Fibroblast of skin of right quadriceps (primary cell): ENCODE data around the gene UNC79.

ENCODE experiments used
- DNase-seq: peaks from one replicate; pipeline ENCODE4 v3.0.0-alpha.2; 2013

Gene UNC79

DNA sequence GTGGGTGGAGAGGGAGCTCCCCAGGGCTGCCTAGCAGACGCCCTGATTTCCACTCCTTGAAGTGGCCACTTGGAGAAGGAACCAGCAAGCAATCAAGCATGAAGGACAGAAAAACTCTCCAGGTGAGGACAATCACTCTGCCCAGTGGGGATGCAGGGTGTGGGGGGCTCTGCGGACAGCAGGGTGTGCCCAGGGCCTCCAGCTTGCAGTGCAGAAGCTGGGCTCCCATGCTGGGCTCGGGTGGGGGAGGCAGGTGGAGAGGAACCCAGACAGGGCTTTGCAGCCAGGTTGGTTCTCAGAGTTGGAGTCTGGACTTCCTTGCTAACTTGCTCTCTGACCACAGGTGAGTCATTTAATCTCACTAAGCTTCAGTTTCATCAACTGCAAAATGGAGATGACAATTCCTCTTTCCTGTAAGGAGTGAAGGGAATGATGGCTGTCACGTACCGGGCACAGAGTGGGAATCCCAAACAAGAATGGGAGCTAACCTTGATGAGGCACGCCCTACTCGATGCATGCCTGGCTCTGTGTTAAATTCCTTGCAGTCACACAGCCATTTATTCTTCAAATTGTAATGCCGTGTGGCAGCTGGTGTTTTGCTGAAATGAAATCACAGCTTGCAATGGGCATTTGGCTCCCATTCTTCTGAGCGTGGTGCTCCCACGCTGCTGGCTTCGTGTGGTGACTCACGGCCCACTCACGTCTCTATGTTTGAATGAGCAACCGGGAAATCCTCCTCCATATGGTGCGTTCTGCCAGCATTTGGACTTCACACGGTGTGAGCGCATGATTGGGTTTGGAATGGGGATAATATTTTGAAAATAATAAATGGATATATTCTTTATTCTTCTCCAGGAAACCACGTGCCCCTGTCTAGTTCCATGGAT is 282.3 kb downstream of the UNC79 start:
- DNase-seq, result no peak

DNA sequence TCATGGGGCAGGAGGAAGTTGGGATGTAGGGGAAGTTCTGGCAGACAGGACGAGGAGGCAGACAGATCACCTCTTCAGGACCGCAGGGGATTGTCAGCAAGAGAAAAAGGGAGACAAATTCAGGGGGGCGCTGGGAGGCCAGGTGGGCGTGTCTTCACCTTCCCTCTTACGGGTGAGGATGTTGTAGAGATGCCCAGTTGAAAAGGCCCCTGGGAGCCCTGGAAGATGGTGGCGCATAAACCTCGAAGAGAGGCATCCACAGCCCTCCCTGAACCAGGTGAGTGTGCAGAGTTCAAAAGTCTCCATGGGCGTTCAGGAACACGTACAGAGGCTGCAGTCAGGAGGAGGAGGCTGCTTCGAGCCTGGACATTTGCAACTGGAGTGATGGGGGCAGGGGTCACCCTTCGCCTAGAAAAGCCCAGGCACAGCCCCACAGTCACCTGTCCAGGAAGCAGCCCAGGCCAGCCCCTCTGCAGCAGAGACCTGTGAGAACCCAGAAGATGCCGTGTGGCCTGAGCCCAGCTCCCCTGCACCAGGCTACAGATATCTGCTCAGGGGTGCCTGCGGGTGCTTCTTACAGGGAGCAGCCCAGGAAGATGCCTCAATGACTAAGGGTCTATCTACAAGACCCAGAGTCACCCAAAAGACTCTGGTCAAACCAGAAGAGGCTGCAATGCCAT is 283.1 kb downstream of the UNC79 start:
- no peak for DNase-seq

DNA sequence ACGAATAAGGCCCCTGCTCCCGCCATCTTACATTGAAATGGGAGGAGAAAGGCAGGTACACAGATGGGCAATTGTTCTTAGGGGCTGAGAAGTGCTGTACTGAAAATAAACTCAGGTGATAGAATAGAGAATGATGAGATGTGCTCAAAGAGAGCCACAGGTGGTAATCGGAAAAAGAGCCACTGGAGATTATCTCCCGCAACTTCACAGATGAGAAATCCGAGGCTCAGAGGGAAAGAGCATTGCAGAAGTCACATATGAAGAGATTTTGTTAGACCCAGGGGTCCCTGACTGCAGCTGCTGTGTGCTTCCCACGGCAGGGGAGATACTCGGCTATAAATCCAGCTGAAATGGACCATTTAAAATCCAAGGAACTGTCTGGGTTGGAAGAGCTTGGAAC is 283.9 kb downstream of the UNC79 start:
- DNase-seq, result no peak

DNA sequence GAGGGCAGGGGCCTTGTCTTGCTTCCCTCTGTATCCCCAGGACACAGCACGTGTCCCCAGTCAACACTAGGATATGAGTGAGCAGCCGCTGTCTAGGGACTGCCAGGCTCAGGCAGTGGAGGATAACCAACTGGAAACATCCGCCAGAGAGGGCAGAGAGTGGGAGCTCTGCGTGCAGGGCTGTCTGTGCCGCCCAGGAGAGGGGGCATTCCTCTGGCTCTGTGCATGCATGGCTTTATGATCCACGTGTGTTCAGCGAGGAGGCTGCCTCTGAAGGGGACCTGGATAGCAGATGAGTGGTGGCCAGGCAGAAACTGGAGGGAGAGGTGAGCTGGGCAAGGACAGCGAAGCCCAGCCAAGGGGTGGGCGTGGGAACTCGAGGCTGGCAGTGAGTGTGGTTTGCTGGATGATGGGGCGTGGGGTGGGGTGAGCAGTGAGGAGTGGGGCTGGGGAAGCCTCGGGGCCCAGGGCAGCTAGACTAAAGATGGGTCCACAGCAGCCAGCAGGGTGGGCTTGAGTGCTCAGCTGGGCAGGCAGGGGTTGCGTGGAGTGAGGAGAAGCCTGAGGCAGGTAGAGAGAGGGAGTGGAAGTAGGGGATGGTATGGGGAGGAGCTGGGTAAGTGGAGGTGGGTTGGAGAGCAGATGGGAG is 284.7 kb downstream of the UNC79 start:
- no peak for DNase-seq

DNA sequence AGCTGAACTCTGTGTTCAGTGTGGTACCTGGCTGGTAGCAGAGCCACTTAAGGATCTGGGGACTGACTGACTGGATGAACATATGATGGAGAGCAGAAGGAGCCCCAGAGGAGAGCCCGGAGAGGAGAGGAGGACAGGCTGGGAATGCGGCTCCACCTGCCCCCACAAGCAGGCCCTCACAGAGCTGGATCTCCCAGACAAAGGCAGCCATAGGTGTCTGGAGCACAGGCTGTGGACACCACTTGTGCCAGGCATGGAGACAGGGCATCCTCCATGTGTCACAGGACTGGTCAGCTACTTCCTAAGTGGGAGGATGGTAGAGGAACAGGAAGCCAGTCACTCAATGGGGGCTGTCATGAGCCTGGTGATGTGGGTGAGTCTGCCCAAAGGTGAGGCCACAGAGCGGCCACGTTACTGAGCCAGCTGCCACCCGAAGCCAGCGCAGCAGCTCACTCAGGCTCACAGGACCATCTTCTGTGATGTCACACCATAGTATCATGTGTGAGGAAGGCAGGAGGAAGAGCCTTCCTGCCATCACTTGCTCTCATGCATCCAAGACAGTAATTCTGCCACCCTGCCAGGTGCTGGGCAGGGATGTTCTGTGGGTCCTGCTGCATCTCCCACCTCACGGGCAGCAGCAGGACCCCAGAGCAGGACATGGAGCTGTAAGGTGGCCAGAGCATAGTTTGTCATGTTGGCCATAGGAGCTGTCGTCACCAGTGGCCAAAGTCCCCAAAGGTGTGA is 285.4 kb downstream of the UNC79 start:
- DNase-seq, result no peak

DNA sequence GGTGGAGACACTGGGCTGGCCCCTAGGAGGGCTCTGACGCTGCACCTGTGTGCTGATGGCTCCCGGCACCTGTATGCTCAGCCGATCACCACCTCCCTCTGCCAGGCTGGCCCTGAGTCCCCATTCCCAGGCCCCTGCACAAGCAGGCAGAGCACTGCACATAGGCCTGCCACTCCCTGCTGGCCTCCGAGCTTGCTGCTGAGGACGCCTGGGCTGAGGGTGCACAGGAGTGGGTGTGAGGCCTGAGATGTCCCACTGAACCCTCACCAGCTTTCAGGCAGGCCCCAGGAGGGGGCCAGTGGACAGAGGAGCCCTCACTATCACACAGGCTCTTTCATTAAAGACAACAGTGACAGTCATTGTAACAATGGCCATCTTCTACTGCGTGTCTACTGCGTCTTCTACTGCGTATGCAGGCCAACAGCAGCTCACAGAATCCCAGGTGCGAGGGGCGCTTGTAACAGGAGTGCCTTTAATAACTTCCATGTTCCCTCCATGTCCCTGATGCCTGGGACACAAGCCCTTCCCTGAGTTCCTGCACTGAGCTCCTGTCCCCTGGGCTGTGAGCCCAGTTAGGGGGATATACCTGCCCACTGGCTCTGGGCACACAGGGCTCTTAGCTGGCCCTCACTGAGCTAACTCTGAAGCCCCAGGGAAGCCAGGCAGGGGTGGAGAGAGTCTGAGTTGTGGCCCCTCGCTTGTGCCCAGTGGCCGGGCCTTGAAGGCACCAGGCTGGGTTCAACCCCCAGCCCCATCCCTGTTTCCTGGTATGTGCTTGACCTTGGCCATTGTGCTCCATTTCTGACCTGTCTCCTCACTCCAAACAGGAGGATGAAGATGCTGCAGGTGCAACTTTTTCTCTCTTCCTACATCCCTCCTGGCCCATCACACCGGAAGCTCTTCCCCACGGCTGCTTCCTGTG is 286.3 kb downstream of the UNC79 start:
- DNase-seq, result no peak

DNA sequence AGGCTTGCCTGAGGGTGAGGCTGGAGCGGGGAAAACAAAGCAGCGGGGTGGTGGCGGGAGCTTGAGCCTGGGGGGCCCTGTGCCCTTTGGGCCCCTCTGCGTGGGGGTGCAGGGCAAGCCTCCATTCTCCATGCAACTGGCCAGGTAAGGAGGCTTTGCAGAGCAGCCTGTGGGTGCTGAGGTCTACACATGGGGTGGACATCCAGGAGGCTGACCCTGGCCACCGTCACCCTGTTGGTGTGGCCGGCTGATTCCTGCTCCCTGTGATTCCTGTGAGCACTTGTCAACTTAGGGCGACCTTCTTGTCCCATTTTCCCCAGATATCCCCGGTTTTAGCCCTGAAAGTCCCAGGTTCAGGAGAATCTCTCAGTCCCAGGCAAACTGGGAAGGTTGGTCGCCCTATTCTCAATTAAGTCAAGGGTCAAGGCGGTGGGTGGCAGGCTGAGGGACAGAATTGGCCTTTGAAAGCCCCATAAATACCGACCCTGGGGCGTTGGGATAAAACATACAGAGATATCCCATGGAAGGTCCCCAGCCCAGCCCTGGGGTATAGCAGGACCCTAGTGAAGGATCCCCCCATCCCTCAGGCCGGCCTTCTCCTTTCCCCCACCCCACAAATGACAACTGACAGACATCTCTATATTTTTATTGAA is 287.1 kb downstream of the UNC79 start:
- DNase-seq, result no peak

DNA sequence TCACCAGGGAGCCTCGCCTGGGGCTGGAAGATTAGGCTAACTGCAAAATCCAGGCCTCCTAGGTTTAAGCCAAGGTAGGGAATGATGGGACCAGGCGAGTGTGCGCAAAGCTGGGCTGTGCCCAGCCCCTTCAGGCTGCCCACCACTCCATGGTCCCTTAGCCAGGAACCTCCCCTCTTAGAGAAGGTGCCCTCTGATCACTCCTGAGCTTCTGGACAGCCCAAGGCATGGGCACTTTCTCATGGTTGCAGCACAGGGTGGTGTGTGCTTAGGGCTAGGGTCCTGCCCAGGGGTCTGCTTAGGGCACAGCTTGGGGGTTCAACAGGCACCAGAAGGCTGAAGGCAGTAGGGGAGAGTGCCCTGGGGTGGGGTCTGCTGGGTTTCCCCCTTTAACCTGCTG is 288.5 kb downstream of the UNC79 start:
- DNase-seq, result no peak

DNA sequence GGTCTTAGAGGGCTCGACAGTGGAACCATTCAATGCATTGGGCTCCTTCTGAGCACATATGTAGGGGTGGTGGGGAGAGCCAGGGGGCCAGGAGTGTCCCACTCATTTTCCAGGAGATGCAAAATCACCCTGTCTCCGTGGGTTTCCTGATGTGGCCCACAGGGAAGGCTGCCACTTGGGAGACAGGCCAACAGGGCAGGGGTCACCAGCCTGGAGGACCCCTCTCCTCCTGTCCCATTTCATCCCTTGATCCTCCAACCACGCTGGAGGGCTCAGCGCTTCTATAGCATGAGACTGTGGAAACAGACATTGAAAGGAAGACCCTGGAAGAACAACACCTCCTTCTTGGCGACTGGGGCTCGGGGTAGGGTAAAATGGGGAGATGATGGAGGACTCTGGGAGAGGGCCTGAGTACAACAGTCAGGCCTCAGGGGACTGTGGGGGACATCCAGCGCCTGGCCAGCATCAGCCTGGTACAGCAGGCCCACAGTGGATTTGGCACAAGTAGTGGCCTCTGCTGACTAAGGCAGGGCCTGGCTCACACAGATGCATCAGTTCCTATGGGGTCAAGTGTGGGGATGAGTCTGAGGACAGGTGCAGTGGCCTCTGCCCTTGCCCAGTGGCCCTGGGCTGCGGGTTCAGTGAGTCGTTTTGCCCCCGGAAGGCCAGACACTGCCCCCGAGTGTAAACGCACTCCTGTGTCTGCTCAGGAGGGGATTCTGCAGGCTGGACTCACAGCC is 289.5 kb downstream of the UNC79 start:
- DNase-seq, result no peak

DNA sequence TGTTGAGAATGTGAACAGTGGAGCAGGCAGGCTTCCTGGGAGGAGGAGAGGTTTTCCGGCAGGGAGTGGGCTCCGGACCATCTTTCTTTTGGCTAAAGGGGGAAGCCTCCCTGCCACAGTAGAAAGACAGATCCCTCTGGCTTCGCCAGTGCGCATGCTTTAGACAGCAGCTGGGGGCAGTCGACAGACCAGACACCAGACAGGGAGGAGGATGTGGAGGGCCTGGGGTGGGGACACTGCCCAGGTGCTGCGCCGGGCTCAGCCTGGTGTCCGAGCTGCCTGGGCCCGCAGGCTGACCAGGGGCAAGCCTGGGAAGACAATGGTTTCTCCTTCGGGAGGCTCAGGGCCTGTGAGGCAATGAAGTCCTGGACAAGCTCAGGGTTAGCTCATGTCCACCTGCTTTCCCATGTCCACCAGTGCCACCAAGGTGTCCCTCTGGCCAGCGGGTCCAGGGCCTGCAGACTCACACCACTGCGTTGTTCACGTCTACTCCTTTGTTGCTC is 290.3 kb downstream of the UNC79 start:
- no peak for DNase-seq

DNA sequence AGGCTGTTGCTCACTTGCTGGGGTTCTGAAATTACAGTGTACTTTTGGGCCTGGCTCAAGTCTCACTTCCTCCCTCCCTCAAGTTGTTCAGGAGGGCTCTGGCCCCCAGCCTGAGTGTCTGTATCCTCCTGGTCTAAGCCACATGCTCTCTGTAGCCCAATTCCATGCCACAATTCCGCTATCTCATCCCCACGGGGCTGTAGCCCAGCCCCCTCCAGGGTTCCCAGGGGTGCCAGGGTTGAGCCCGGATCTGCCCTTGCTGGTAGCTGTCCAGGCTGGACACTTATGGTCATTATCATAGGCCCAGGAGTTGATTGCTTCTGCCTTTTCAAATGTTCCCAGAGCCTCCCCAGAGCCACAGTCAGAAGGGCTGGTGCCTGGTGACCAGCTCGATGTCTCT is 292.3 kb downstream of the UNC79 start:
- DNase-seq, result no peak

DNA sequence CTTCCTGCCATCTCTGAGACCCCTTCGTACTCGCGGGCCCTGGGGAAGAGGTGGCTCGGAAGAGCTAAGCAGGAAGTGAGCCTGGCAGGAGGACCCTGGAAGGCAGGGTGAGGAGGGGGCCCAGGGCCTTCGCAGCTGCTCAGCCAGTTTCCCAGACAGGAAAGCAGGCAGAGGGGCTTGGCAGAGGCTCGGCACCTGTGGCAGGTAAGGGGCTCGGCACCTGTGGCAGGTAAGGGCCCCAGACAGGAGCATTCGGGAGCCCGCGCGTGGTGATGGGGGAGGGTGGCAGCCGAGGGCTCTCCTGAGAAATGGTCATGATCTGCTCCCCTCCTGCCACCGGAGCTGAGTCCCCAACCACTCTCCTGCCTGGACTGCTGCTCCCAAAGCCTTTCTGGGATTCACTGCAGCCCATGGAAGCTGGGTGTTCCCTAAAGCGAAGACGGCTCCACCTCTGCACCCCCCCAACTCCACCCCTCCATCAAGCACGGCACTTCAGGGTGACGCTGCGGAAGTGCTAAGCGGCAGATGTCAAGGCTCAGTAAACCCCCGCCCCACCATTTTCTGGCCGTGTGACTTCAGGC is 294.4 kb downstream of the UNC79 start:
- DNase-seq, result no peak

DNA sequence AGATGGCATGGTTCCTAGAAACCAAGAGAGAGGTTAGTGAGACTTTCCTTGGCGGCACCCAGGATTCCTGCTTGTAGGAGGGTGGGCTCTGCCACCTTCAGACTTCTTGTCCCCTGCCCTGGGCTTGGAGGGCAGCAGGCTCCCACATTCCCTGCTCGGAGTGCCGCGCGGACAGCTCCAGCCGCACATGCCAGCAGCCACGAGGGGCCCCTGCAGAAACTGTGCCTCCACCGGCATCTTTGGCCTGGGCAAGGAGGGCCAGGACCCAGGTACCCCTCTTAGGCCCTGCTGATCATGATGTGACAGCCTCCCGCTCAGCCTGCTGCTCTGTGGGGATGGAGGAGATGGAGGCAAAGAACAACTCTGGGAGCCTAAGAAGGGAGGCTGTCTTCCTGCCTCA is 295.3 kb downstream of the UNC79 start:
- no peak for DNase-seq

DNA sequence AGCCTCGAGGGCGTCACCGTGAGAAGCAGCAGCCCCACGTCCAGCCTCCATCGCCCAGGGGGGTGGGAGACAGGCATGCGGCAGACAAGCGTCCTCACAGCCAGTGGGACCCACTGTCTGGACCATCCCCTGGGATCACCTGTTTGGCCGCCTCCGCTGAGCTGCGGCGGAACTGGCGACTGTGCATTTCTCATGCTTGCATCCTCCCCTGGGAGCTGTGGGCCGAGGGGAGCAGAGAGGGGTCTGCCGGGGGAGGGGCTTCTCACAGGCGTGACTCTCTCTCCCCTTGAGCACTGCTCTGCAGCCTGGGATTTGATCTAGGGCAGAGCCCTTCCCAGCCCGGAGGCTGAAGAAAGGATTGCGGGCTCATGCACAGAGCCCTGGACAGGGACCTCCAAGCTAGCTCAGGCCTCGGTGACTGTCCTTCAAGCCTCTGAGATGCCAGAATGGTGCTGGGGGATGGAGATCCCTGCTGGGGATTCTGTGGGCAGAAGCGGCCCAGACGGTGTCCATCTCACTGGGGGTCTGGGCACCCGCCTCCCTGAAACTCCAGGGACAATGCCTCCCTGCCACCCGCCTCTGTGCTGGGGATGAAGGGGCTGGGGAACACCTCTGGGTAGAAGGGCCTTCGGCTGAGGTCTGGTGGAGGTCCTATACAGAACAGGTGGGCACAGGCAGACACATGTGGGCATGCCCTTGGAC is 296.5 kb downstream of the UNC79 start:
- DNase-seq, result no peak

DNA sequence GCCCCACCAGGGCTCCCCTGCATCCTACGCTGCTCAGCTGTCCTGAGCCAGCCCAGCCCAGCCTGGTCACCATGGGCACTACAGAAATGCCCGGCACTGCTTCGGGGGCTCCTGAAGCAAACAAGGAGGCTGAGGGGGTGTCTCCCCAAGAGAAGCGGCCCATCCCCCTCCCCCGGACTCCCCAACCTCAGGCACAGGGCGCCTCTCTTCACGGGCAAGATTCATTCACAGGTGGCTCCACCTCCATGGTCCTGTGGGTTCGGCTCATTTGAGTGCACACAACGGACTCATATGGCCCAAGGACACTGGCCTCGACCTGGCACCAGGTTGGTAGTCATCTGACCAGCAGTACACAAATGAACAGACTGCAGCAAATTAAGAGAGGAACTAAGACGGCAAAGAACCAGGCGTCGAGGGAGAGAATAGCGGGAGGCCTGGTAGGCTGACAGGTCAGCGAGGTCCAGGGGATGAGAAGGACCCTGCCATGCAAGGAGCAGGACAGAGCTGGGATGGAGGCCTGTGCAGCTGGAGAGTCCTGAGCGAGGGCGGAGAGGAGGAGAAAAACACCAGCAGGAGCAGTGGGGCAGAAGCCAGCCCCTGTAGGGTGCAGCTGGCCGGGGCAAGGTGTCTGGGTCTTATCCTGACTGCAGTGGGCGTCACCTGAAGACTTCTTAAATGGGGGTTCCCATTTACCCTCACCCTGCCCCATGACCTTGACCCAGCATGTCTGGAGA is 297.3 kb downstream of the UNC79 start:
- DNase-seq, result no peak

DNA sequence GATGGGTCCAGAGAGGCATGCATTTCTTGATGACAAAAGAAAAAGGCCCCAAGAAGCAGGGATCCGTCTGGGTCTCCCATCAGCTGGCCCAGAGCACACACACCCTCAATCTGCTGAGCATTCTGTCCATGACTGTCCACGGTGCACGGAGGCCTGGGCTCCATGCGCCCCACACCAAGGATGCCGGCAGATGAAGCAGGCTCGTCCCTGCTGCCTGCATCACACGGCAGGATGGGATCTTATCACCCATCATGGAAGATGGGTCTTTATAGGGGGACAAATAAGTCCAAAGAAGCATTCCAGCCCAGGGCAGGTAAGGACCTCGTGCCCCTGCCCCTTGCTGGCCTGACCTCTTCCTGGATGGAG is 297.9 kb downstream of the UNC79 start:
- no peak for DNase-seq

DNA sequence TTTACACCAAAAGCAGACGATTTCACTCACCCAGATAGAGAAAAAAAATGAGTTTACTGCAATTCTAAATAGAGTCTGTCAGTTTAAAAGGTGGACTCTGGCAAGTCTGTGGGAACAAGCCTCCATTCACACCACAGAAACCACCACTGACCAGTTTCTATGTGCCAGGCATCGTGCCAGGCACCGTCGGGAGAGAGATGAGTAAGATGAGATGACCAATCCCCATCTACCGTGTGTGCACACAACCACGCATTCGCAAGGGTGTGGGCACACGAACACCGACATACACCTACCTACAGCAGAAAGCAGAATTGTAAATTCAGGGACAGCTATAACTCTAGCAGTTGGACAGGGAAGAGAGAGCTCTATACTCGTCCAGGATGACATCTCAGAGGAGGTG is 299.3 kb downstream of the UNC79 start:
- no peak for DNase-seq

DNA sequence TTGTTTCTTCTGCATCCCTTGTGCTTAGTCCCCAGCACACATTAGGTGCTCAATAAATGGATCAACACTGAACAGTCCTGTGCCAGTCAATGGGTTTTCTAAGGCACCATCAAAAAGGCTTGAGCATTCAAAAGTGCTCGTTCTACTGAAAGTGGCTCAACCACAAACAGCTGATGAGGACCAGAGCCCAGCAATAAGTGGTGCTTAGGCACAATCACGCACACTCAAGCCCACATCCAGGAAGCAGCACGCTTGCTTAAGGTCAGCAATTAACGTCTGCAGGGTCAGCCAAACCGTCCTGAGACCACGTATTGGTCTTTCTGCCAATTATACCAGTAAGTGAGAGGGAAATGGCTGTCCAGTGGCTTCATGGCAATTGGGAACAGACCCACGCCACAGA is 301.0 kb downstream of the UNC79 start:
- no peak for DNase-seq

DNA sequence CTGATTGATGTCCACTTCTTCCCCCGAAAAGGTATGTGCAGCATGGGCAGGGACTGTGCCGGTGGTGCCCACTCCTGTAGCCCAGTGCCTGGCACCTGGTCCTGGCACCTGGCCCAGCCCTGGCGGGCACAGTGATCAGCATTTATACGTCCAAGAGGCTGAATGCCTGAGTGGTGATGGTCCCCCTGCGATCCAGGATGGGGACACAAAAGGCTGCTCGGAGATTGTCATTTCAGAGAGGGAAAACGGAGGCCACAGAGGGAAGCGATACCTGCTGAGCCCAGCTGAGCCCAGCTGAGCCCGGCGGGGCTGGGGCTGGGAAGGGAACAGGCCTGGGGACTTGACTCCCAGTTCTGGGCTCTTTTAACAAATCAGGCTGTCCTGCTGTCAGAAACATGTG is 301.8 kb downstream of the UNC79 start:
- DNase-seq, result no peak
